Vagina (tissue), 2 donors: ENCODE data around the gene UBTD1. TPM values are rescaled to one million over a fixed set of nuclear protein-coding genes. Genes with fewer than 3 reads are reported as not detected.
A peak's percentile ranks its signal among the peaks of the same experiment; 100 is the strongest.

Source experiments
- DNase-seq, 2 donors: peaks; one replicate each; pipeline ENCODE4 v3.0.0-alpha.2; 2017; ENCODE audit errors: extremely low spot score in 2 of 2
- H3K27ac ChIP-seq: fragments of 200-600 bp; sonication (generic); one replicate; pipeline ENCODE4 v1.5.1; 2019
- H3K27me3 ChIP-seq: fragments of 200-600 bp; sonication (generic); one replicate; pipeline ENCODE4 v1.5.1; 2019
- H3K36me3 ChIP-seq, 2 donors: fragments of 200-600 bp; sonication (generic); one replicate each; pipeline ENCODE4 v1.5.1; 2017 to 2019
- H3K4me1 ChIP-seq: fragments of 200-600 bp; sonication (generic); one replicate; pipeline ENCODE4 v1.5.1; 2019
- H3K4me3 ChIP-seq, 2 donors: fragments of 200-600 bp; sonication (generic); 1 replicate in 1 of 2; 2 replicates in 1 of 2; pipeline ENCODE4 v1.5.1; 2016 to 2019
- H3K9me3 ChIP-seq: fragments of 200-600 bp; sonication (generic); one replicate; pipeline ENCODE4 v1.5.1; 2019
- CTCF ChIP-seq, 3 experiments: fragments of 450-650 bp in 2 of 3; fragments of 200-600 bp in 1 of 3; sonication (generic) in 1 of 3; IDR thresholded peaks; one replicate each; pipeline ENCODE4 v1.5.1; 2017 to 2019; ENCODE audit warnings: antibody characterized with exemption in 3 of 3, mild to moderate bottlenecking in 2 of 3, moderate library complexity in 2 of 3
- POLR2A ChIP-seq, 2 donors: fragments of 450-650 bp; IDR thresholded peaks; one replicate each; pipeline ENCODE4 v1.6.1; 2017; ENCODE audit warnings: antibody characterized with exemption in 2 of 2, mild to moderate bottlenecking in 2 of 2, moderate library complexity in 2 of 2
- POLR2AphosphoS5 ChIP-seq, 2 donors: sonication (generic); formaldehyde crosslinking; IDR thresholded peaks; one replicate each; pipeline ENCODE4 v1.9.0; 2017; ENCODE audit warnings: antibody characterized with exemption in 2 of 2, mild to moderate bottlenecking in 2 of 2, low read depth in 1 of 2; ENCODE audit not compliant: insufficient read depth in 1 of 2
- intact Hi-C: fragments of 100-400 bp; cut with DNase I; formaldehyde crosslinking; loops from one replicate; pipeline ENCODE4 v1.15.1; 2023
- total RNA-seq: library from RNA; depleted of rRNA; stranded (reverse); fragments of >200 nt; gene quantifications from one replicate; pipeline ENCODE4 v1.2.3, GENCODE V29; 2016

Gene UBTD1
- total RNA-seq, 1 donor from 2014 or later: 18.4 TPM

- TF ChIP-seq CTCF (IDR thresholded peaks at IDR 0.05) (no peak), POLR2A (IDR thresholded peaks at IDR 0.05) (no peak), POLR2AphosphoS5 (IDR thresholded peaks at IDR 0.05; ENCODE audit: insufficient read depth in 1 of 2, low read depth in 1 of 2) (no peak)
- no peaks in the 10 kb centered on the region for H3K27me3 ChIP-seq
- no peak for DNase-seq
- no peaks in the 10 kb centered on the region for H3K36me3 ChIP-seq
- H3K9me3 ChIP-seq: no peaks in the 10 kb centered on the region
- H3K27ac ChIP-seq: peak overlapping the region; percentile 62
- intact Hi-C loops: no loop called here
- H3K4me1 ChIP-seq: peaks cover 17% of the 10 kb centered on the region
- no peak overlapping the region for H3K4me3 ChIP-seq
These were observed 34.4 kb downstream of the UBTD1 start for GRCh38 chr10:97532935-97533671.

- Histone ChIP-seq H3K36me3 (no peaks in the 10 kb centered on the region), H3K9me3 (no peaks in the 10 kb centered on the region), H3K27me3 (no peaks in the 10 kb centered on the region), H3K4me3 (no peak overlapping the region), H3K4me1 (peaks cover 17% of the 10 kb centered on the region), H3K27ac (peak overlapping the region; percentile 62)
- no peak for DNase-seq
- TF ChIP-seq CTCF (IDR thresholded peaks at IDR 0.05): no peak
- no peak for TF ChIP-seq POLR2A (IDR thresholded peaks at IDR 0.05)
- TF ChIP-seq POLR2AphosphoS5 (IDR thresholded peaks at IDR 0.05; ENCODE audit: insufficient read depth in 1 of 2, low read depth in 1 of 2): no peak
- intact Hi-C loops: no loop called here
These were observed 35.2 kb downstream of the UBTD1 start for GRCh38 chr10:97533888-97534287.

- peaks cover 24% of the 10 kb centered on the region for H3K4me1 ChIP-seq
- no peak overlapping the region for H3K27ac ChIP-seq
- no peaks in the 10 kb centered on the region for H3K9me3 ChIP-seq
- intact Hi-C loops: no loop called here
- no peak overlapping the region for H3K4me3 ChIP-seq
- no peak for DNase-seq
- no peaks in the 10 kb centered on the region for H3K36me3 ChIP-seq
- no peaks in the 10 kb centered on the region for H3K27me3 ChIP-seq
- no peak for TF ChIP-seq POLR2AphosphoS5 (IDR thresholded peaks at IDR 0.05; ENCODE audit: insufficient read depth in 1 of 2, low read depth in 1 of 2)
- no peak for TF ChIP-seq CTCF (IDR thresholded peaks at IDR 0.05)
- no peak for TF ChIP-seq POLR2A (IDR thresholded peaks at IDR 0.05)
These were observed 36.1 kb downstream of the UBTD1 start for GRCh38 chr10:97534746-97535367.

GRCh38 chr10:97537186-97537869 is 38.6 kb downstream of the UBTD1 start:
- no peak overlapping the region for H3K4me3 ChIP-seq
- TF ChIP-seq POLR2AphosphoS5 (IDR thresholded peaks at IDR 0.05; ENCODE audit: insufficient read depth in 1 of 2, low read depth in 1 of 2) (no peak), POLR2A (IDR thresholded peaks at IDR 0.05) (no peak), CTCF (IDR thresholded peaks at IDR 0.05) (no peak)
- intact Hi-C loops: no loop called here
- H3K36me3 ChIP-seq: no peaks in the 10 kb centered on the region
- no peaks in the 10 kb centered on the region for H3K9me3 ChIP-seq
- DNase-seq: no peak
- no peak overlapping the region for H3K27ac ChIP-seq
- H3K27me3 ChIP-seq: no peaks in the 10 kb centered on the region
- peaks cover 49% of the 10 kb centered on the region for H3K4me1 ChIP-seq
